Epithelial cell of esophagus (primary cell): Measurements from ENCODE around the gene SIGLEC8.
"Not testable (repeated sequence)": the region's sequence is repeated elsewhere in the genome, so short reads cannot be mapped to it uniquely, and the experiment has no call there.

Source experiments
- DNase-seq: peaks from one replicate; pipeline ENCODE4 v3.0.0; 2010; ENCODE audit warnings: low read depth
- H3K4me3 ChIP-seq: 2 replicates; pipeline ENCODE4 v1.5.1; 2011; ENCODE audit warnings: mild to moderate bottlenecking, low read length, control low read depth
- CTCF ChIP-seq: IDR thresholded peaks from 2 replicates; pipeline ENCODE4 v1.5.1; 2011; ENCODE audit warnings: low read depth, mild to moderate bottlenecking, low read length, control low read depth, inconsistent platforms; ENCODE audit not compliant: insufficient read depth; ENCODE audit errors: missing control alignments

SIGLEC8 gene

GRCh38 chr19:51501594-51502263 lies 43.5 kb upstream of the SIGLEC8 start, which contains the start of gene SIGLEC12:
TSS of gene SIGLEC12 (minus strand) at chr19:51501800. CDS start at chr19:51501733, 67 bp downstream.
- H3K4me3 ChIP-seq, result no peak within 1 kb of the TSS
- no peak for TF ChIP-seq CTCF
- no peak for DNase-seq

GRCh38 chr19:51500931-51501330 lies 42.7 kb upstream of the SIGLEC8 start:
- H3K4me3 ChIP-seq, DNase-seq: not testable (repeated sequence)

- no peak for TF ChIP-seq CTCF
Observed at GRCh38 chr19:51497666-51498065, 39.4 kb upstream of the SIGLEC8 start.

GRCh38 chr19:51493776-51494175 lies 35.5 kb upstream of the SIGLEC8 start:
- DNase-seq, result no peak

More at GRCh38 chr19:51497666-51498065, 39.4 kb upstream of the SIGLEC8 start:
- H3K4me3 ChIP-seq, result no peak overlapping the region
- DNase-seq, result no peak

GRCh38 chr19:51491586-51491985 lies 33.3 kb upstream of the SIGLEC8 start:
- TF ChIP-seq CTCF, result no peak
- H3K4me3 ChIP-seq, result no peak overlapping the region
- no peak for DNase-seq

More at GRCh38 chr19:51493776-51494175, 35.5 kb upstream of the SIGLEC8 start:
- TF ChIP-seq CTCF, result no peak
- H3K4me3 ChIP-seq, result no peak overlapping the region

- DNase-seq, result no peak
Observed at GRCh38 chr19:51490676-51491075, 32.4 kb upstream of the SIGLEC8 start.

GRCh38 chr19:51489113-51489512 lies 30.9 kb upstream of the SIGLEC8 start:
- DNase-seq, result no peak
- no peak for TF ChIP-seq CTCF
- no peak overlapping the region for H3K4me3 ChIP-seq

More at GRCh38 chr19:51490676-51491075, 32.4 kb upstream of the SIGLEC8 start:
- no peak overlapping the region for H3K4me3 ChIP-seq
- TF ChIP-seq CTCF, result no peak
